Right hindlimb (tissue), 1 donor: ENCODE data around the gene UGDH.
"Not testable (repeated sequence)": the region's sequence is repeated elsewhere in the genome, so short reads cannot be mapped to it uniquely, and the experiment has no call there.

Experiments
- DNase-seq: peaks from one replicate; pipeline ENCODE4 v3.0.0-alpha.2; 2018

The UGDH gene

DNA sequence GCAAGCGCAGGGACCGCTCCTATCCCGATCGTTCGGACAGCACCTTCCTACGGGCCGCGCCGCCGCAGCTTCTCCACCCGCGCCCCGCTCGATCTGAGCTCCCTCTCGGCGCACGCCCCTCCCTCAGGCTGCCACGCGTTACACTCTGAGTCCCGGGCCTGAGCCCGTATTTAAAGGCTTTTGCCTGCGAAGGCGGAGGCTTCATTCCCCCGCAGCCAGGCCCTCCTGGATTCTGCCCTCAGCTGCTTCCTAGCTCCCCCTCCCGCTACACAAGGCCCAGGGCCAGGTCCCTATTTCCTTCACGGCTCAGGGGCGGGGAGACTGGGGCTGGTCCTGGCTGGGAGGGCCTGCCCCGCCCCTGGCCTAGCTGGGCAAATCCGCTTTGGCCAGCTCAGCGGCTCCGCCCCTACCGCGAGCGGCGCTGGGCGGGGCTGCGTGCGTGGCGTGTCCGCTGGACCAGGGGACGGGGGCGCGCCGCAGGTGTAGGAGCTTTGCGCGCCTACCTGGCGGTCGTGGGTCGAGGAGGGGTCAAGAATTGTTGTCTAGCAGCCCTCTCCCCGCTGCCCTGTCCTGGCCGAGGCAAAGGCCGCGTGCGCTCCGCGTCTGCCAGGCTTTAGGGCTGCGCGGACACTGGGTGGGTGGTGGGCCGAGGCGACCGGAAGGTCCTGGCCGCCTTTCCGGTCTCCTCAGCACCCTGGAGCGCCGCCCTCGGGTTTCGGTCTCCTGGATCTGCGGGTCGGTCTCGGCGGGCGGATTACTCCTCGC is at the start of gene UGDH:
Gene UGDH (minus strand): TSS at position 144 of the 765 bp plus-strand sequence. CDS start 5,927 bp downstream, outside the sequence.
- DNase-seq = peak; percentile 99

DNA sequence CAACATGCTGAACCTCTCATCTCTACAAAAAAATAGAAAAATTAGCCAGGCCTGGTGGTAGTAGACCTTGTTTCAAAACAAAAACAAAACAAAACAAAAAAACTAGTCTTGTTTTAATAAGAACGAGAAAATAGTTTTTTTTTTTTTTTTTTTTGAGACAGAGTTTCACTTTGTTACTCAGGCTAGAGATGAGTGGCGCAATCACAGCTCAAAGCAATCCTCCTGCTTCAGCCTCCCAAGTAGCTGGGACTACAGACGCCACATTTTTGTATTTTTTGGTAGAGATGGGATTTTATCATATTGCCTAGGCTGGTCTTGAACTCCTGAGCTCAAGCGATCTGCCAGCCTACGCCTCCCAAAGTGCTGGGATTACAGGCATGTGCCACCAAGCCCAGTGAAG is 47.7 kb upstream of the UGDH start:
- no peak for DNase-seq

DNA sequence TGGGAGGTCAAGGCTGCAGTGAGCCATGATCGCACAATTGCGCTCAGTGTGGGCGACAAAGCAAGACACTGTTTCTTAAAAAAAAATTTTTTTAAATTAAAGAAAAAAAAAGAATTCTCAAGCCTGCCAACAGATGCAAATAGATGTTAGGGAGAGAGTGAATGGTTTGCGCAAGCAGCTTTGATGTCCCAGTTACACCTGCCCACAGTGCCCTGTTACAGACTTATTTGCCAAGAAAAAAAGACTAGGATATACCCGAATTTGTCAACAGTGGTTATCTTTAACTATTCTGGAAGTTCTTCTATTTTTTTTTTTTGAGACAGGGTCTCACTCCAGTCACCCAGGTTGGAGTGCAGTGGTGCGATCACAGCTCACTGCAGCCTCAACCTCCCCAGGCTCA is 44.3 kb upstream of the UGDH start:
- DNase-seq = no peak

DNA sequence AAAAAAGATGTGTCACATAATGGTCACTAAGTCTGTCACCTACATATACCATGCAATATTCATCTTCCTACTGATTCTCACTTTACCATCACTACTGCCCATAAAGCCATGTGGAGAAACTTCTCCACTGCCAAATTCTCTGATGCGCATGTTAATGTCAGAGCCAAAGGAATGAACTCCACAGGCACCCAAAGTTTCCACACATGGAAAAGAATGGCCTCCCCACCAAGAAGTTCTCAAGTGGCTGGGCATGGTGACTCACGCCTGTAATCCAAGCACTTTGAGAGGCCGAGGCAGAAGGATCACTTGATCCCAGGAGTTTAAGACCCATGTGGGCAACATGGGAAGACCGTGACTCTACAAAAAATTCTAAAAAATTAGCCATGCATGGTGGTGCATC is 43.8 kb upstream of the UGDH start:
- DNase-seq = no peak

DNA sequence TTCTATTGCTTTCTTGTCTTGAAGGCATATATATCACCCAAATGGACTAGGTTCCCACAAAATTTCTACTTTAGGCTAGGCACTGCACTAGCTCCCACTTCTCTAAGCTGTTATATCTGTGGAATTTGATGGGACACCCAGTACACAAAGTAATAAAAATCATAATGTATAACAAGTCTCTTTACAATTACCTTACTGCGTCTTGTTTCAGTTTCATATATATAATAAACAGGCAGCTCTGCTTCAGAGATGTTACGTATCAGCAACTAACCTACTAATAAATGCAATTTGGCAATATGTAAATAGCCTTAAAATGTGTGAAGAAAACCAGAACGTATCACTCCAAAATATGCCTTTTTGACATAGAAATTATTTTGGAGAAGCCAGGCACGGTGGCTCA is 42.0 kb upstream of the UGDH start:
- DNase-seq = no peak

DNA sequence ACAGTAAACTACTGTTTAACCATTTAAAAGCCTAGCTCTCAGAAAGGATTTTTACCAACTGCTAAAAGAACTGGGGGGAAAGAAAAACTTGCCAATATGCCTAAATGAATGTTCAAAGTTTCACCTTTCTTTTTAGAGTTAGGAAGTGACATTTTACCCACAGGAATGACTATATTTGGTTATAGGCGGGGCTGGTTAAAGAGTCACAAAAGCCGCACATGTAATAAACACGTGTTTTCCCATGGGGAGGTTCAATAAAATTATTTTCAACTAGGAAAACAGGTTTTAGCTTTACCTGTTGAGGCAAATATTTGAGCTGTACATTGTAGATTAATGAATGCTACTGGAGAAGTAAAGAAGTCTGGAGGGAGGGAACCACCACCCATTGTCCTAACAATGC is 41.6 kb upstream of the UGDH start:
- DNase-seq = no peak

DNA sequence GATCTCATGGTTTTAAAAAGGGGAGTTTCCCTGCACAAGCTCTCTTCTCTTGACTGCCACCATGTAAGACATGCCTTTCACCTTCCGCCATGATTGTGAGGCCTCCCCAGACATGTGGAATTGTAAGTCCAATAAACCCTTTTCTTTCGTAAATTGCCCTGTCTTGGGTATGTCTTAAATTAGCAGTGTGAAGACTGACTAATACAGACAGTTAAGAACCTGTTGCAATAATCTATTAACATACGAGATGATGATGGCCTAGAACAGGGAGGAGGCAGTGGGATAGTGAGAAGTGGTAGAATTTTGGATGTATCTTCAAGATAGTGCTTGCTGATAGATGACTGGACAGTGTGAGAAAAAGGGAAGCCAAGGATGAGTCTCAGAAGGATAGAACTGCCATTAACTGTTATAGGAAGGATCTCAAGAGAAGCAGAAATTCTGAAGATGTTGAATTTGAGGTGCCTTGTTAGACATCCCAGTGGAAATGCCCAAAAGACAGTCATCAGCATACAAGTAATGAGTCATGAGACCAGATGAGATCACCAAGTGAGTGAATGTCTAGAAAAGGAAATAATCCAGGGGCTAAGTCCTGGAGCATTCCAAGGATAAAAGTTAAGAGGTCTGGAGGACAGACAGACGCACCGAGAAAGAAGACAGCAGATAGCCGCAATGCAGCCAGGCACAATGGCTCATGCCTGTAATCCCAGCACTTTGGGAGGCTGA is 38.8 kb upstream of the UGDH start:
- no peak for DNase-seq

DNA sequence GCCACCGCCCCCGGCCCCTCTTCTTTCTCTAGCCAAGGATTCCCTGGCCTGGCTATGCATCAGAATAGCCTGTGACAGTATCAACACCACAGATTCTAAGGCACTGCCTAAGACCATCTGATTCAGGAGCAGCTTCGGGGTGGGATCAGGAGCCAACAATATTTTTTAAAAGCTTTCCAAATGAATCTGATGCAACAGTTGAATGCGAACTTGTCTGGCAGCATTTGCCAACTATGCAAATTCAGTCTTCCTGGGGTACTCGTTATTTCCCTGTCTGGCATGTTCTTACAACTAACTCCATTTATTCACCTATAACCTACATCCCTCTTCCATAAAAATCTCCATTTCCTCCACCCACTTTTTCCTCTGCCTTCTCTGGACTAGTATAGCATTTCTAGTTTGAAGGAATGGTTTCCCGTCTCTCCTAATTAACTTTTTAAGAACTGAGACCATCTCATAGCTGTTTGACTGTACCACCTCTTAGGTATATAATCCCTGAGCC is 36.2 kb upstream of the UGDH start:
- no peak for DNase-seq

DNA sequence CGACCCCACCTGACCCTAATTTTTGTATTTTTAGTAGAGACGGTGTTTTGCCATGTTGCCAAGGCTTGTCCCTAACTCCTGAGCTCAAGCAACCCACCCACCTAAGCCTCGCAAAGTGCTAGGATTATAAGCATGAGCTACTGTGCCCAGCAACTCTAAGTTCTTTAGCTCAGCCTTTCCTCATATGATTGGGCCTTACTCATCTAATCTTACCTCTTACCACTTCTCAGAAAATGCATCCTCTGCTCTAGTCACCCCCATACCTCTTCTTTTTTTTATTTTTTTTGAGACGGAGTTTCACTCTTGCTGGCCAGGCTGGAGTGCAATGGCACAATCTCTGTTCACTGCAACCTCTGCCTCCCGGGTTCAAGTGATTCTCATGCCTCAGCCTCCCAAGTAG is 35.6 kb upstream of the UGDH start:
- no peak for DNase-seq

DNA sequence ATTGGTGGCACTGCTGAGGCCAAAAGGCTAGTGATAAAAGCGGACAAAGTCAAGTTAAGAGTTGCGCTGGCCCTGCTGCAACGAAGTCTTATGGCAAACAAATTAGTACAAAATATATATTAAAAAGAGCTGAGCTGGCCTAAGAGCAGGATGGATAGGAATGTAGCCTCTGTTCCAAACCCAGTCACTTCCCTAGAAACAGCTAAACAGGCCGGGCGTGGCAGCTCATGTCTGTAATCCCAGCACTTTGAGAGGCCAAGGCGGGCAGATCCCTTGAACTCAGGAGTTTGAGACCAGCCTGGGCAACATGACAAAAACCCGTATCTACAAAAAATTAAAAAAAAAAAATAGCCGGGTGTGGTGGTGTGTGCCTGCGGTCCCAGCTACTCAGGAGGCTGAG is 32.4 kb upstream of the UGDH start:
- DNase-seq = peak; percentile 23

DNA sequence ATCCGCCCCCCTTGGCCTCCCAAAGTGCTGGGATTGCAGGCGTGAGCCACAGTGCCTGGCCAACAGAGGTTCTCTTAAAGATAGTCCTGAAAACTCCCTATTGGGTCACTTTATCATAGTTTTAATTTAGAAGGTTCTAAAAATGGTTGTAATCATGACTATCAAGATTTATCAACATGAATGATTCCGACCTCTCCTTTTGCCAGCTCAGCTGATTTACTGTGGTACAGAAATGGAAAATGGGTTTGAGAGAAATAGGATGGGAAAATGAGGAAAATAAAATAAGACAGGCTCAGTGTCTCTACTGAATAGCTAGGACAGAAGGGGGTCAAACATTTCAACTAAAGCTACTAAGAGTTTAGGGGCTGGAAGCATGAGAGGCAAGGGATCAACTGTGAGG is 28.2 kb upstream of the UGDH start:
- no peak for DNase-seq

DNA sequence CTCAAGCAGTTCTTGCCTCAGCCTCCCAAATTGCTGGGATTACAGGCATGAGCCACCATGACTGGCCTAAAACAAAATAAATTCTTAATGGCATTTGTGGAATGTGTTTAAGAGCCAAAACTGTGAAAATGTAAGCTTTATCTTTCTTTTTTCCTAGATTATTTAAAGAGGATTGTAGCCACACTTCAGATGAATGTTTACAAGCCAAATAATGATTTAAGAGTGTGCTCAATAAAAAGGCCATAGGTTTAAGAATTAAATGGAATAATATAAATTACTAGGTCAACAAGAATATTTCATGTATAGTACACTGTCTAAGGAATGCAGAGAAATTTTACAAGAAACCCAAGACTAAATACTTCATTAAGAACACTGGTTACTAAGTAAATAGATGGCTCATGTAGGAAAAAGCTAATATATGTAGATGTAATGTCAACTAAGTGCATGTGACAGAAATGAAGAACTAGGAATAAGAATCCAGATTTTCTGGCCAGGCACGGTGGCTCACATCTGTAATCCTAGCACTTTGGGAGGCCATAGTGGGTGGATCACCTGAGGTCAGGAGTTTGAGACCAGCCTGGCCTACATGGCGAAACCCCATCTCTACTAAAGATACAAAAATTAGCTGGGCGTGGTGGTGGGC is 21.3 kb upstream of the UGDH start:
- DNase-seq = no peak

DNA sequence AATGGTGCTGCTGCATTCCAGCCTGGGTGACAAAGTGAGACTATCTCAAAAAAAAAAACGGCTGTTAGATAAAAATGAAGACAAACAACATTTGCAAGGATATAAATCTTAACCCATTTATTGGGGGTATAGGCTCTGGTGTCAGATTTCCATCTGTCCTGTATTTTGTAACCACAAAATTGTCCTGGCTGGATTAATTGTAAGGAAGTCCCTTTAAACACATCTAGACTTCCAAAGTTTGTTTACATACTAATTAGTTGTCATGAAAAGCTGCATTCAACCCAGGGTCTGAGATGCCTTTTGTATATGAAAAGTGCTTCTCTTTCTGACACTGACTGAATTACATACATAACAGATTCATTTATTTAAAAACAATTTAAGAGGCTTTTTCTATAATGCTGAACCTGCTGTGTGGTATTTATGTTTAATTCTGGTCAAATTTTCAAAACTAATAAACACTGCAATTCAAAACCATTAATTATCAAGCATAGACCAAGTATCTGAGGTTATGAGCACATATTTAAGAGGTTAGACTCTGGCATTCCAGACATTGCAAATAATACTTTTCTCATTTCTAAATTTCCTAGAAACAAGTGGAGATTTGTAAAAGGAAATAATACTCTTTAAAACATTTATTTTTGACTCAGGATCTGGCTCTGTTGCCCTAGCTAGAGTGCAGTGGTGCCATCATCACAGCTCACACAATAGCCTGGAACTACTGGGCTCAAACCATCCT is 17.5 kb upstream of the UGDH start:
- no peak for DNase-seq

DNA sequence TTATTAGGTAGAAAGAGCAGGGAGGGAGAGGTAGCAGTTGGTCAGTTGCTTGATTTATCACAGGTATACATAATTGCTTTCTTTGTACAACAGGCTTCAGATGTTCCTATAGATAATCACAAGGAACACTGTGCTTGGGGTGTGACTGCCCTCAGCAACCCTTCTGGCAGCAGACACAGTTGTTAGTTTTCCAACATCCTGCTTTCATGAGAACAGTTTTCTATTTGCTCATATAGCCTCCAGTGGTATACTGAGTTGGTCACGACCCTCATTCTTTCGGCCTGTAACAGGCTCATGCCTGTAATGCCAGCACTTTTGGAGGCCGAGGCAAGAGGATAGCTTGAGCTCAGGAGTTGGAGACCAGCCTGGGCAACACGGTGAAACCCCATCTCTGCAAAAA is 16.8 kb upstream of the UGDH start:
- not testable (repeated sequence) for DNase-seq

DNA sequence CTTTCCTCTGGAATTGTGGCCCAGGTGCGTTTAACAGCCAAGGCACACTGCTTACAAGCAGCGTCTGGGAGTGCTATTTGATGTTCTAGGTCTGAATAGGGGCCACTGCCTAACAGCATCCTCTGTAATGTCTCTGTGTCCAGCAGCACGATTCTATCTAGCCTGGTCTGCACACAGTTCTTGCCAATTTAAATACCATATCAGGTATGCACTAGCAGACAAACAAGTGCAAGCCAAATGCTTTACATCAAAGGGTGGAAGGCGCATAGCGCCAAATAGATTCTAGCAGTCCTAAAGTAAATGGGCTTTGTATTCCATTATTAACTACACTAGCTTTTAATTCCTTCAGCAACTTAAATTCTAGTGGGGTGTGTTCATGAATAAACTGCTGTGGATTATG is 15.8 kb upstream of the UGDH start:
- DNase-seq = no peak

DNA sequence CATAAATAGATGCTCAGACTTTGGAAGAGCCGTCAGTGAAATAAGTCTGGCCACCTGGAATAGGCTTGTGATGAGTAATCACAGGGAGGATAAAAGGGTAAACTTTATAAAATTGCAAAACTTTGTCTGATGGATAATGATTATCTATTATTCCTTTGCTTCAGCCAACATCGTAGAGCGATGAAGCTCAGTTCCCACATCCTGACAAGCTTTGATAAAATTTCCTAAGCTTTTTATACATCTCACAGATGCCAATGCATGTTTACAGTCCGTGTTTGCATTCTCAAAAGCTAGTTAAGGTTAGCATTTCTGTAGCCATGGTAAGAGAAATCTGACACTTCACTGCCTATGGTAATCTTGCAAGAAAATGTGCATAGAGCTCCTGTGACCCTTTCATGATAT is 15.4 kb upstream of the UGDH start:
- no peak for DNase-seq

DNA sequence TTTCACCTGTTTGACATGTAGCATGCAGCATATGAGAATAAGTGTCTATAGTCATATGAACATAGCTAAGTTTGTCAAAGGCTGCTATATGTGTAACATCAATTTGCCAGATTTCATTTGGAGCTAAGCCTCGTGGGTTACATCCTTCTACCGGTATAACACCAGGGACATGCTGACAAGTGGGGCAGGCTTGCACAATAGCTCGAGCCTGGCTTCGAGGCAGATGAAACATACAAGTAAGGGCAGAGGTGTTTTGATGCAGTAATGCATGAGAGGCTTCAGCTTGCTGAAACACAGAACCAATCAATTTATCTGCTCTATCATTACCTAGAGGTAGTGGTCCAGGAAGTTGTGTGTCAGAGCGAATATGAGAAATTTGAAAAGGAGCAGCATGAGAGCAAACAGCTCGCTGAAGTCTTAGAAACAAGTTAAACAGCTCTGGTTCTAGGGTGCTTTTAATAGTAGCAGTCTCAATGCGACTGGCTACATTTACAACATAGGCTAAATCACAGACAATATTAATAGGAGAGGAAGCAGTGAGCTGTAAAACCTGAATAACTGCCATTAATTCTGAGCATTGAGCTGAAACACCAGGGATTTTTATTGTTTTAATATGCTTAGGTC is 14.9 kb upstream of the UGDH start:
- no peak for DNase-seq

DNA sequence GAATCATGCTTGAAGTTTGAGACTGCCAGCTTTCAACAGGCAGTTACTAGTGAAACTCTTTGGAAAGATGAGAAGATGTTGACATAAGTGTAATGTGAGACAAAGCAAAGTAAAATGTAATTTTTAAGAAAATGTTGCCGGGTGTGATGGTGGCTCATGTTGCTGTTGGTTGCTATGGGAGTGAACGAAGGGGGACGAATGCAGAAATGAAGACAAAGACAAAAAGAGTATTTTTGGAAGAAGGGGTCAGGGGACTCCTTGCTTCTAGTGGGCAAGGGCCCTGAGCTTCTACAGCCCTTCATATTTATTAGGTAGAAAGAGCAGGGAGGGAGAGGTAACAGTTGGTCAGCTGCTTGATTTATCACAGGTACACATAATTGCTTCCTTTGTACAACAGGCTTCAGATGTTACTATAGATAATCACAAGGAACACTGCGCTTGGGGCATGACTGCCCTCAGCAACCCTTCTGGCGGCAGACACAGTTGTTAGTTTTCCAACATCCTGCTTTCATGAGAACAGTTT is 11.9 kb upstream of the UGDH start:
- DNase-seq = no peak

DNA sequence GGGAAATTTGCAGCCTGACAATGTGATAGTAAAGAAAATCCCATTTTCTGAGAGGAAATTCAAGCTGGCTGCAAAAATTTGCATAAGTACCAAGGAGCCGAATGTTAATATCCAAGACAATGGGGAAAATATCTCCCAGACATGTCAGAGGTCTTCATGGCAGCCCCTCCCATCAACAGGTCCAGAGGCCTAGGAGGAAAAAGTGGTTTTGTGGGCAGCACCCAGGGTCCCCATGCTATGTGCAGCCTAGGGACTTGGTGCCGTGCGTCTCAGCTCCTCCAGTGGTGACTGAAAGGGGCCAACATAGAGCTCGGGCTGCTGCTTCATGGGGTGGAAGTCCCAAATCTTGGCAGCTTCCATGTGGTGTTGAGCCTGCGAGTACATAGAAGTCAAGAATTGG is 6.3 kb upstream of the UGDH start:
- DNase-seq = no peak

DNA sequence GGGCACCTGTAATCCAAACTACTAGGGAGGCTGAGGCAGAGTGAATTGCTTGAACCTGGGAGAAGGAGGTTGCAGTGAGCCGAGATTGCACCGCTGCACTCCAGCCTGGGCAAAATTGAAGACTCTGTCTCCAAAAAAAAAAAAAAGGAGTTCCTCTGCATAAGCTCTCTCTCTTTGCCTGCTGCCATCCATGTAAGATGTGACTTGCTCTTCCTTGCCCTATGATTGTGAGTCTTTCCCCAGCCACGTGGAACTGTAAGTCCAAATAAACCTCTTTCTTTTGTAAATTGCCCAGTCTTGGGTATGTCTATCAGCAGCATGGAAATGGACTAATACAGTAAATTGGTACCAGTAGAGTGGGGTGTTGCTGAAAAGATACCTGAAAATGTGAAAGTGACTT is 5.0 kb upstream of the UGDH start:
- DNase-seq = not testable (repeated sequence)

DNA sequence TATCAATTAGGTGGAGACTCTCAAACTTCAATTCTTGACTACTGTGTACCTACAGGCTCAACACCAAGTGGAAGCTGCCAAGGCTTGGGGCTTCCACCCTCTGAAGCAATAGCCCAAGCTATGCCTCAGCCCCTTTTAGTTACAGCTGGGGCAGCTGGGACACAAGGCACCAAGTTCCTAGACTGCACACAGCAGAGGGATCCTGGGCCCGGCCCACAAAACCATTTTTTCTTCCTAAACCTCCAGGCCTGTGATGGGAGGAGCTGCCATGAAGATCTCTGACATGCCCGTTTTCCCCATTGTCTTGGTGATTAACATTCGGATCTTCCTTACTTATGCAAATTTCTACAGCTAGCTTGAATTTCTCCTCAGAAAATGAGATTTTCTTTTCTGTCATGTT is 3.4 kb upstream of the UGDH start:
- no peak for DNase-seq

DNA sequence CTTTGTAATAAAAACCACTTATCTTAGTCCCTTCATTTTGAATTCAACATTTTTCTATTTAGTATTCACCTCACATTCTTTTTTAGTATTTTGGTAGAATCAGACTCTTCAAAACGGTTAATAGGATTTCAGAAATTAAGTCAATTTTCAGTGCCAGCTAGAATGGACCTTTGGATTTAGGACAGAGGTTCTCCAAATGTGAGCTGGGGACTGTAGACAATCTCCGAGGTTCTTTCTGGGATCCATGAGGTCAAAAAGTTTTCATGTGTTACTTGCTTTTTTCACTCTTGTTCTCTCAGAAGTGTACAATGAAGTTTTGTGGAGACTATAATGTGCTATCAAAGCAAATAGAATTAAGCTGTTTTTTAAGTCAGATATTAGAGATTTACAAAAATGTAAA is 2.3 kb upstream of the UGDH start:
- no peak for DNase-seq
